GM18499 (cell line): Measurements from ENCODE around the gene USP40.

Experiments
- ATAC-seq: cut with Tn5 transposase; IDR thresholded peaks from one replicate; pipeline ENCODE4 v1.9.1; 2021; ENCODE audit warnings: moderate number of reproducible peaks; ENCODE audit not compliant: insufficient read depth, unreplicated experiment

Gene USP40

DNA sequence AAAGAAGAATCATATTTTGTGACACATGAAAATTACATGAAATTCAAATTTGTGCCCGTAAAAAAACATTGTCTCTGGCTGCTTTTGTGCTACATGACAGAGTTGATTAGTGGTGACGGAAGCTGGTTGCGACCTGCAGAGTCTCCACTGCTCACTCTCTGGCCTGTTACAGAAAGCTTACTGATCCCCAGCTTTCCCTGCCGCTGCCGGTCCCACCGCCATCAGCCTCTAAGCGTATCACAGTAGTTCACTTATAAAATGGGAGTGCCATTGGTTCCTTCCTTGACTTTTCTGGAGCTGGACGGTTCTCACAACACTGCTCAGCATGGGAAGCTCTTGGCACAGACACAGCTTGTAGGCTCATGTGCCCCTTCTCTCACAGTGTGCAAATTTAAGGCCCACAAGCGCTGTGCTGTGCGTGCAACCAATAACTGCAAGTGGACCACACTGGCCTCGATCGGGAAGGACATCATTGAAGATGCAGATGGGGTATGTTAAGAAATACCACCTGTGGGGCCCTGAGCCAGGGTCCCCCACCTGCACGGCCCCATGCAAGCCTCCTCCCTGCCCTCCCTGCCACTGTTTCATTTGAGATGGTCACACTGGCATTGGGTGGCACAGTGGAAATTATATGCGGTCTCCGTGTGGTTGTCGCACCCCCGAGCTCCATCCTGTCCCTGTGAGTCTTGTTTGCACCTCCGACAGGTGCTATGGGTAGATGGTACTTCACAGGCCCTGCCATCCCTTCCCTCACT, 131.0 kb downstream of the USP40 start:
- no peak for ATAC-seq

DNA sequence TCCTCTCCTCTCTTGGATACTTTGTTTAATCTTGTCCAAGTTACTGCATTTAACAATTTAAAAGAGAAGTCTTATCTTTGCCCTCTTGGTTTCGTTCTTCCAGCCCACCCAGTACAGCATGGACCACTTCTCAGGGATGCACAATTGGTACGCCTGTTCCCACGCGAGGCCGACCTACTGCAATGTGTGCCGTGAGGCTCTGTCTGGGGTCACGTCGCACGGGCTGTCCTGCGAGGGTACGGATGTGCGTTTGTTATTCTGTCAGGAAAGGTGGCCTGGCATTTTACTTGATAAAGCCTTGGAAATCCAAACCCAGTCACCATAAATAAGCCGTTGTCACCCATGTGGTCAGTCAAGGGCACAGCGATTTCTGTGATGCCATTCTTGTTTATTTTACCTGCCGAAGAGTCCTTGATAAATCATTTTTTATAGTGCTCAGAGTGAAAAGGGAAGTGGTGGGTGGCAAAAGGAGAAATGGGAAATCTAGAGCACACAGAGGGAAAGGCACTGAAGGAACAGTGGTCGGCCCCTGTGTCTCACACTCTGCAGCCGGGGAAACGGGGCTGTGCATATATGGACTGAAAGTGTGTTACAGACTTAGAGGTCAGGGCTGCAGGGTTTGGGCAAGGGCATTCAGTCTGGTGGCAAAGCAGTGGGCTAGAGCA, 131.8 kb downstream of the USP40 start:
- no peak for ATAC-seq

DNA sequence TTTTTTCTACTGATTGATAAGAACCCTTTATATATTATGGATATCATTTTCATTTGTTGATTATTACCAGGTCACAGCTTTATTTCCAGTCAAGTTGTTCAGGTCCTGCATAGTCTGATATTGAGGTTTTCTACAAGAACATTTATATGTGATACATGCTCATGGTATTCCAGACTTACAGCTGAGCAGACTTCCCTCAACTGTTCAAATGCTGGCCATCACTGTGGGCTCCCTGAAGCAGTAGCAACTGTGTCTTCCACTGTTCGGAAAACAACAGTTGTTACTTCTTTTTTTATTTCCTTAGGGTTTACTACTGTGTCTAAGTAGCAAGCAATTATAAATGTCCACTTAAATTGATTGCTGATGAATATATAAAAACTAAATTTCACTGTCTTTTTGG, 132.8 kb downstream of the USP40 start:
- ATAC-seq = no peak

DNA sequence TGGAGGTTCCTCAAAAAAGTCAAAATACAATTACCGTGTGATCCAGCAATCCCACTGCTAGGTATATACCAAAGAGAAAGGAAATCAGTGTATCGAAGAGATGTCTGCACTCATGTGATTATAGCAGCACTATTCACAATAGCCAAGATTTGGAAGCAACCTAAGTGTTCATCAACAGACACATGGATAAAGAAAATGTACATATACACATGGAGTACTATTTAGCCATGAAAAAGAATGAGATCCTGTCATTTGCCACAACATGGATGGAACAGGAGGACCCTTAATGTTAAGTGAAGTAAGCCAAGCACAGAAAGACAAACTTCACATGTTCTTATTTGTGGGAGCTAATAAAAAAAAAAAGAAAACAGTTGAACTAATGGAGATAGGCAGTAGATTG, 133.6 kb downstream of the USP40 start:
- ATAC-seq = no peak

DNA sequence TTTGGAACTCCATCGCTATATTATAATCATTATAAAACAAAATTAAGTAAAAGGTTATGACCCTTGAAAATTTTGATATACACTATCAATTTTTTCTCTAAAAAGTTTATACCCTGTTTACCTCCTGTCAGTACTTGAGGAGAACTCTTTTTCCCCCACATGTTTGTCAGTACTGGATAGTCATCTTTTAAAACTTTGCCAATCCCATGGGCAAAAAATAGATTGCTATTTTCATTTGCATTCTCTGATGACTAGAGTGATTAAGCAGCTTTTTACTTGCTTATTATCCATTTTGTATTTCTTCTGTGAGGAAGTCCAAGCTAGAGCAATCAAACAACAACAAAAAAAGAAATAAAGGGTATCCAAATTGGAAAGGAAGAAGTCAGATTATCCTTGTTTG, 135.9 kb downstream of the USP40 start:
- ATAC-seq = no peak

DNA sequence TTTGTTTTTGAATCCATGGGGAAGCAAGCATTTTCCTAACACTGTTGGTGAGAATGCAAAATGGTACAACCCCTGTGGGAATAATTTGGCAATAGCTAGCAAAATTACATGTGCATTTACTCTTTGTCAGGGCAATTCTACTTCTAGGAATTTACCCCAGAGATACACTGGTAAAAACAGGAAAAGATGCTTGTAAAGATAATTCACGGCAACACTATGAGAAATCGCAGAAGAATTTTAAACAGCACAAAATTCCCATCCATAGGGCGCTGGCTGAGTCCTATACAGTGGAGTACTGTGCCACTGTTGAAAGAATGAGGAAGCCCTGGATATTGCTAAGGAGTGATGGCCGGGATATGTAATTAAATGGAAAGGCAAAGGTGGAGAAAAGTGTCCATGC, 136.5 kb downstream of the USP40 start:
- ATAC-seq = no peak

DNA sequence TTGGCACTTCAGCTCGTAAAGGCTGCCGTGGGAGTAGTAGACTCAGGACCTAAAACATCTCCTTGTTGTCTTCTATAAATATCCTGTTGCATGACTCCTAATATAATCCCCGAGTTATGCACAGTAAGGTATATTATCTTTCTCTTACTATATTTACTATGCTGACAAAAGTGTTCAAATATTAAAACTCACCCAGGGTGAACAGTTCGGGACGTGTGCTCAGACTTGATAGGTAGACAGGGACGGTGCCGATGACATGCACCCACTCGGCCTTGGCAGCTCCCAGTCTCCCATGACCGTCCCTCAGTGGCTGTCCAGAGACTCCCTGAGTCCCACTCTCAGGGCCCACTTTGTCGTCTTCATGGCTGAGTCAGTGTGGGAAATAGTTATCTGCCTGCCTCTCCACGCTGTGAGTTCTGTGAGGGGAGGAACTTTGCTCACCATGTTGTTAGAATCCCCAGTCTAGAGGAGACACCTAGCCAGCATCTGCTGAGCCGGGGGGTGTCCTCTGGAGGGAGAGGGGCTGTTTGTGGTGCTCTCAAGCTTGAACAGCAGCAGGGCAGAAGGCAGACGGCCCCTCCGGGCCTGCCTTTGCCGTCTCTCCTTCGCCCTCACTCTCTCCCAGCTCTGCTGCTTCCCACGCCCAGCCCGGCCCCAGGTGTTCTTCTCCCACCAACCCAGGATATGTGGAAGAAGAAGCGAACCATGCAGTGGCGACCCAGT, 137.2 kb downstream of the USP40 start:
- ATAC-seq = no peak

DNA sequence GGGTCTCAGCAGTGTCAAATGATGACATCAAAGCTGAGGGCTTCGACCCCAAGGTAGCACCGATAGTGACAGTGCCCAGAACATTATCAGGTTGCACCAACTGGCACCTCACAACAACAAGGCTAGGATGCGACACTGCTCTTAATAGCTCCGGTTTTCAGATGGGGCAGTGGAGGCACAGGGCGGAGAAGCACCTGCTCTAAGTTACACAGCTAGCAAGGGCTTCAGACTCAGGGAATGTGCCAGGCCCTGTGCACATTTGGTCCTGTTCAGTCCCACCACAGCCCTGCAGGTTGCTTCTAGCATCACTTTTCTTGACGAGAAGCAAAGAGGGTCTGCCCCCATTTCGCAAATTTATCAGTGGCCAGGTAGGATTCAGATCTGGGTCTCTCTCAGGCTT, 138.1 kb downstream of the USP40 start:
- ATAC-seq = no peak

DNA sequence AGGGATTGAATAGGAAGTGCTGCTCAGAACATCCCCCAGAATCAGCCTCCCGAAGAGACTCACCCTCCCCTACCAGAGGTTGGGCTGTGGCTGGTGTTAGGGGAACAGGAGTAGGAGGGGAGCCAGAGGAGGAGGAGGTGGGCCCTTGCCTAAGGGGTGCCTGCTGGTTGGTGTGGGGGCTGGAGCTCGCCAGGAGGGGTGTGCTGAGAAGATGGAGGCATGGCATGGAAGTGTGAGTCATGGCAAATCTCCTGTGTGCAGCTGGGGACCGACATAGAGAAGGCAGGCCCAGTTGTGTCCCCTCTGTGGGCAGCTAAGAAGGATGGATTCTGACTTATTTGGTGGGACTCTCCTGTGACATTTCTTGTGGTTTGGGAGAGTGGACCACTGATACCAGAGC, 138.6 kb downstream of the USP40 start:
- ATAC-seq = no peak

DNA sequence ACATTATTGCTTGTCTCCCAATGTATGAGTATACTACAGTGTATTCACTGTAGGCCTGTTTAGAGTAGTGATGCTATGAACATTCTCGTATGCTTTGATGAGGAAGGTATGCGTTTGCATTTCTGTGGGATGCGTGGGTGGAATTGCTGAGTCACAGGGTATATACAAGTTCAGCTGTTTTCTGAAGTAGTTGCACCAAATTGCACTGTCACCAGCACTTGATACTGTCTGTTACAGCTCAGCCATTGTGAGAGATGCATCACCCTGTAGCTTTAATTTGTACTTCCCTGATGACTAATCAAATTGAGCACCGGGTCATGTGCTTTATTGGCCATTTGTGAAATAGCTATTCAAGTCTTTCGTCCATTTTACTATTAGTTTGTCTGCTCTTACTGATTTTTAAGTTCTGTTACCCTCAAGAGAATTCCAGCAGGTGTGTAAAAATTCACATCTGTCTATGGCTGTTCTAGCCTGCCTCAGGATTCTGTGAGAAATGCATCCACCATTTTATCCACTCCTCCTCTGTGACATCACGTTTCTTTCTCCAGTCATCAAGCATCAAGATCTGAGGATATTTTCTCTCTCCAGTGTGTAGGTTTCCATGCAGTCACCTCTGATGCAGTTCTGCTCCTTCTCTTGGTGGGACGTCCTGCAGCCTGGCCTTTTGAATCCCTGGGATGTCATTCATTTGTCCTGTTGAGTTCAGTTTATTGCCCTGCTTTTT, 139.8 kb downstream of the USP40 start:
- no peak for ATAC-seq
